HepG2 (cell line): ENCODE measurements around the gene NAA15. TPM values are rescaled to one million over a fixed set of nuclear protein-coding genes. Genes with fewer than 3 reads are reported as not detected.
A peak's percentile ranks its signal among the peaks of the same experiment; 100 is the strongest.

Experiments used
- ETV6 ChIP-seq: sonication (generic); formaldehyde crosslinking; conservative IDR thresholded peaks from 2 replicates; pipeline ENCODE4 v1.4.0; 2020; ENCODE audit warnings: missing genetic modification reagents
- GFI1 ChIP-seq: sonication (generic); formaldehyde crosslinking; IDR thresholded peaks from 2 replicates; pipeline ENCODE4 v1.5.0; 2020; ENCODE audit warnings: missing genetic modification reagents, mild to moderate bottlenecking, borderline replicate concordance
- NFYC ChIP-seq: IDR thresholded peaks from 2 replicates; pipeline ENCODE4 v1.6.1; 2016; ENCODE audit warnings: missing genetic modification reagents, missing compliant biosample characterization
- POGZ ChIP-seq: sonication (generic); formaldehyde crosslinking; IDR thresholded peaks from 2 replicates; pipeline ENCODE4 v1.4.0; 2020; ENCODE audit warnings: mild to moderate bottlenecking, missing genetic modification reagents
- RAD21 ChIP-seq: fragments of 450-650 bp; formaldehyde crosslinking; IDR thresholded peaks from 2 replicates; pipeline ENCODE4 v1.5.0; 2020; ENCODE audit warnings: mild to moderate bottlenecking
- TCF12 ChIP-seq, 2 experiments: fragments of 450-650 bp in 1 of 2; sonication (generic) in 1 of 2; formaldehyde crosslinking in 1 of 2; IDR thresholded peaks; 2 replicates each; pipeline versions ENCODE4 v1.6.1 to v1.8.0; 2017 to 2022; ENCODE audit warnings: antibody characterized with exemption in 1 of 2, mild to moderate bottlenecking in 1 of 2, missing genetic modification reagents in 1 of 2, moderate library complexity in 1 of 2
- TEAD3 ChIP-seq: optimal IDR thresholded peaks from 2 replicates; pipeline ENCODE3; 2016; ENCODE audit warnings: borderline replicate concordance
- TGIF2 ChIP-seq: IDR thresholded peaks from 2 replicates; pipeline ENCODE4 v1.6.1; 2016; ENCODE audit warnings: control low read depth, missing compliant biosample characterization
- ZFP36 ChIP-seq: fragments of 150-350 bp; IDR thresholded peaks from 2 replicates; pipeline ENCODE4 v1.6.1; 2018; ENCODE audit warnings: borderline replicate concordance, low read length, low read depth; ENCODE audit not compliant: partially characterized antibody
- ZFP62 ChIP-seq: sonication (generic); formaldehyde crosslinking; IDR thresholded peaks from 2 replicates; pipeline ENCODE4 v1.4.0; 2020; ENCODE audit warnings: missing genetic modification reagents
- ZSCAN29 ChIP-seq: sonication (generic); formaldehyde crosslinking; conservative IDR thresholded peaks from 2 replicates; pipeline ENCODE4 v1.4.0; 2020; ENCODE audit warnings: mild to moderate bottlenecking, missing genetic modification reagents
- polyA plus RNA-seq, 8 experiments: library from polyadenylated mRNA; depleted of rRNA in 3 of 8; stranded (reverse) in 7 of 8; unstranded in 1 of 8; fragments of >200 nt; fragmentation: Illumina TruSeq in 4 of 8; extraction: Trizol in 4 of 8; gene quantifications; 2 replicates each; pipeline versions ENCODE4 v1.2.1 to v1.2.3, GENCODE V29; 2011 to 2016; ENCODE audit warnings: low read depth in 4 of 8, missing spikeins in 1 of 8, mixed read lengths in 1 of 8; ENCODE audit not compliant: insufficient read depth in 1 of 8
- total RNA-seq, 5 experiments: library from RNA; depleted of rRNA; stranded (reverse); fragments of >200 nt; fragmentation: Illumina TruSeq; extraction: Trizol; gene quantifications; 2 replicates each; pipeline ENCODE4 v1.2.3, GENCODE V29; 2016; ENCODE audit warnings: low read depth in 1 of 5
- TF ChIP-seq, protein P1 (sequence below): sonication (generic); formaldehyde crosslinking; IDR thresholded peaks from 2 replicates; pipeline ENCODE4 v1.8.1; 2022; ENCODE audit warnings: mild to moderate bottlenecking, missing genetic modification reagents
- TF ChIP-seq, protein P2 (sequence below): sonication (generic); formaldehyde crosslinking; IDR thresholded peaks from 2 replicates; pipeline ENCODE4 v1.5.0; 2020; ENCODE audit warnings: missing genetic modification reagents
- TF ChIP-seq, protein P3 (sequence below): sonication (generic); formaldehyde crosslinking; IDR thresholded peaks from 2 replicates; pipeline ENCODE4 v1.4.0; 2020; ENCODE audit warnings: missing genetic modification reagents, borderline replicate concordance
- TF ChIP-seq, protein P4 (sequence below): sonication (generic); formaldehyde crosslinking; IDR thresholded peaks from 2 replicates; pipeline ENCODE4 v1.8.0; 2022; ENCODE audit warnings: mild to moderate bottlenecking, missing genetic modification reagents, borderline replicate concordance

The NAA15 gene
- total and polyA plus RNA-seq, 2 of the 13 experiments (the other 11 are each of a cell fraction or from before 2014, with no cell fraction given), result 6.2 to 50.2 TPM

DNA sequence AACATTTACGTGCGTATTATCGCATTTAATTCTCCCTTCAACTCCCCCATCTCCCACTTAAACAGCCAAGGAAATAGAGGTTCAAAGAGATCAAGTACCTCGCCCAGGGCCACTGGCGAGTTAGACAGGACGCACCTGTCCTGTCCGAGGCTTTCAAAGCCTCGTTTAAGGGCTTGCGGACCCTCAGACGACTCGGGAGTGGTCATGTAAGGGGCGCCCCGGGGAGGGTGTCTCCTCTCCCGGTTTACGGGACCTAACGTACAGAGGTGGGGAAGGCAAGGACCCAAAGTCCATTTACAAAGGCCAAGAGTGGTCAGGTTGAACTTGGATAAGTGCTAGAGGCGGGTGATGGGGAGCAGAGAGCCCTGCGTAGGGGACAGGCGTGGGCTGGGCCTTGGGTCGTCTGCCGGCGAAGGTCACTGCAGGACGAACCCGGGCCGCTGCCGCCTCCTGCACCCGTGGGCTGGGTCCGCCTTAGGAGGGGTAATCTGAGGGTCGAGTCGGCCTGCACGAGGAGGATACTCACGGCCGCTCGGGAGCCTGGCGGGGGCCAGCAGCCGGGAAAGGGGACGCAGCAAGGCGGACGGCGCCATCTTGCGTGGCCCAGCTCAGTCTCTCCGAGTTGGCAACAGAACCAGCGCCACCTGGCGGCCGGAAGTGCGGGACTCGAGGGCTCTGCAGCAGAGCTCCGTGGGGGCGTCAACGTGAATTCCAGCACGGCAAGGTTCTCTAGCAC, 5.9 kb upstream of the NAA15 start (continued):
- no peak; the same call in 1 of the 2 replicates for TF ChIP-seq ETV6
- TF ChIP-seq, protein P1, sequence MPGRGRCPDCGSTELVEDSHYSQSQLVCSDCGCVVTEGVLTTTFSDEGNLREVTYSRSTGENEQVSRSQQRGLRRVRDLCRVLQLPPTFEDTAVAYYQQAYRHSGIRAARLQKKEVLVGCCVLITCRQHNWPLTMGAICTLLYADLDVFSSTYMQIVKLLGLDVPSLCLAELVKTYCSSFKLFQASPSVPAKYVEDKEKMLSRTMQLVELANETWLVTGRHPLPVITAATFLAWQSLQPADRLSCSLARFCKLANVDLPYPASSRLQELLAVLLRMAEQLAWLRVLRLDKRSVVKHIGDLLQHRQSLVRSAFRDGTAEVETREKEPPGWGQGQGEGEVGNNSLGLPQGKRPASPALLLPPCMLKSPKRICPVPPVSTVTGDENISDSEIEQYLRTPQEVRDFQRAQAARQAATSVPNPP (CRISPR knock-in tag), result peak; percentile 91
- TF ChIP-seq POGZ (CRISPR knock-in tag), result peak; percentile 90
- no peak for TF ChIP-seq ZFP62 (CRISPR knock-in tag)
- 0 out of 2 replicates have a peak, but pooled peaks have one; percentile 17 for TF ChIP-seq NFYC (CRISPR knock-in tag)
- TF ChIP-seq RAD21 (CRISPR knock-in tag), result peak; percentile 89
- TF ChIP-seq, protein P2, sequence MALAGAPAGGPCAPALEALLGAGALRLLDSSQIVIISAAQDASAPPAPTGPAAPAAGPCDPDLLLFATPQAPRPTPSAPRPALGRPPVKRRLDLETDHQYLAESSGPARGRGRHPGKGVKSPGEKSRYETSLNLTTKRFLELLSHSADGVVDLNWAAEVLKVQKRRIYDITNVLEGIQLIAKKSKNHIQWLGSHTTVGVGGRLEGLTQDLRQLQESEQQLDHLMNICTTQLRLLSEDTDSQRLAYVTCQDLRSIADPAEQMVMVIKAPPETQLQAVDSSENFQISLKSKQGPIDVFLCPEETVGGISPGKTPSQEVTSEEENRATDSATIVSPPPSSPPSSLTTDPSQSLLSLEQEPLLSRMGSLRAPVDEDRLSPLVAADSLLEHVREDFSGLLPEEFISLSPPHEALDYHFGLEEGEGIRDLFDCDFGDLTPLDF (CRISPR knock-in tag), result peak; percentile 54; the same call in 1 of the 2 replicates
- TF ChIP-seq TGIF2, result peak; percentile 38; the same call in 1 of the 2 replicates
- TF ChIP-seq, protein P3, sequence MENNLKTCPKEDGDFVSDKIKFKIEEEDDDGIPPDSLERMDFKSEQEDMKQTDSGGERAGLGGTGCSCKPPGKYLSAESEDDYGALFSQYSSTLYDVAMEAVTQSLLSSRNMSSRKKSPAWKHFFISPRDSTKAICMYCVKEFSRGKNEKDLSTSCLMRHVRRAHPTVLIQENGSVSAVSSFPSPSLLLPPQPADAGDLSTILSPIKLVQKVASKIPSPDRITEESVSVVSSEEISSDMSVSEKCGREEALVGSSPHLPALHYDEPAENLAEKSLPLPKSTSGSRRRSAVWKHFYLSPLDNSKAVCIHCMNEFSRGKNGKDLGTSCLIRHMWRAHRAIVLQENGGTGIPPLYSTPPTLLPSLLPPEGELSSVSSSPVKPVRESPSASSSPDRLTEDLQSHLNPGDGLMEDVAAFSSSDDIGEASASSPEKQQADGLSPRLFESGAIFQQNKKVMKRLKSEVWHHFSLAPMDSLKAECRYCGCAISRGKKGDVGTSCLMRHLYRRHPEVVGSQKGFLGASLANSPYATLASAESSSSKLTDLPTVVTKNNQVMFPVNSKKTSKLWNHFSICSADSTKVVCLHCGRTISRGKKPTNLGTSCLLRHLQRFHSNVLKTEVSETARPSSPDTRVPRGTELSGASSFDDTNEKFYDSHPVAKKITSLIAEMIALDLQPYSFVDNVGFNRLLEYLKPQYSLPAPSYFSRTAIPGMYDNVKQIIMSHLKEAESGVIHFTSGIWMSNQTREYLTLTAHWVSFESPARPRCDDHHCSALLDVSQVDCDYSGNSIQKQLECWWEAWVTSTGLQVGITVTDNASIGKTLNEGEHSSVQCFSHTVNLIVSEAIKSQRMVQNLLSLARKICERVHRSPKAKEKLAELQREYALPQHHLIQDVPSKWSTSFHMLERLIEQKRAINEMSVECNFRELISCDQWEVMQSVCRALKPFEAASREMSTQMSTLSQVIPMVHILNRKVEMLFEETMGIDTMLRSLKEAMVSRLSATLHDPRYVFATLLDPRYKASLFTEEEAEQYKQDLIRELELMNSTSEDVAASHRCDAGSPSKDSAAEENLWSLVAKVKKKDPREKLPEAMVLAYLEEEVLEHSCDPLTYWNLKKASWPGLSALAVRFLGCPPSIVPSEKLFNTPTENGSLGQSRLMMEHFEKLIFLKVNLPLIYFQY (CRISPR knock-in tag), result no peak
- TF ChIP-seq ZSCAN29 (CRISPR knock-in tag), result peak; percentile 65; the same call in 1 of the 2 replicates
- TF ChIP-seq, protein P4, sequence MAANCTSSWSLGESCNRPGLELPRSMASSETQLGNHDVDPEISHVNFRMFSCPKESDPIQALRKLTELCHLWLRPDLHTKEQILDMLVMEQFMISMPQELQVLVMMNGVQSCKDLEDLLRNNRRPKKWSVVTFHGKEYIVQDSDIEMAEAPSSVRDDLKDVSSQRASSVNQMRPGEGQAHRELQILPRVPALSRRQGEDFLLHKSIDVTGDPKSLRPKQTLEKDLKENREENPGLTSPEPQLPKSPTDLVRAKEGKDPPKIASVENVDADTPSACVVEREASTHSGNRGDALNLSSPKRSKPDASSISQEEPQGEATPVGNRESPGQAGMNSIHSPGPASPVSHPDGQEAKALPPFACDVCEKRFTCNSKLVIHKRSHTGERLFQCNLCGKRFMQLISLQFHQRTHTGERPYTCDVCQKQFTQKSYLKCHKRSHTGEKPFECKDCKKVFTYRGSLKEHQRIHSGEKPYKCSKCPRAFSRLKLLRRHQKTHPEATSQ (CRISPR knock-in tag), result peak; percentile 51; the same call in 1 of the 2 replicates
- TF ChIP-seq TCF12 (IDR thresholded peaks at IDR 0.05), result no peak
- peak; percentile 83 for TF ChIP-seq TCF12 (CRISPR knock-in tag; IDR thresholded peaks at IDR 0.05)
- TF ChIP-seq ZFP36, result no peak
- peak; percentile 91 for TF ChIP-seq TEAD3 (CRISPR knock-in tag)
- TF ChIP-seq GFI1 (CRISPR knock-in tag), result peak; percentile 80
